Peyer's patch (tissue), 4 donors: ENCODE results near the gene ISCA2.

Source experiments
- POLR2A ChIP-seq, 2 donors: fragments of 450-650 bp; IDR thresholded peaks; one replicate each; pipeline ENCODE4 v1.5.1; 2017; ENCODE audit warnings: antibody characterized with exemption in 2 of 2, mild to moderate bottlenecking in 2 of 2, moderate library complexity in 2 of 2
- TF ChIP-seq, protein P1 (sequence below), 6 experiments: fragments of 450-650 bp in 4 of 6; fragments of 200-600 bp in 2 of 6; sonication (generic) in 1 of 6; IDR thresholded peaks; one replicate each; pipeline ENCODE4 v1.5.1; 2017 to 2019; ENCODE audit warnings: antibody characterized with exemption in 6 of 6, mild to moderate bottlenecking in 3 of 6, moderate library complexity in 1 of 6

DNA sequence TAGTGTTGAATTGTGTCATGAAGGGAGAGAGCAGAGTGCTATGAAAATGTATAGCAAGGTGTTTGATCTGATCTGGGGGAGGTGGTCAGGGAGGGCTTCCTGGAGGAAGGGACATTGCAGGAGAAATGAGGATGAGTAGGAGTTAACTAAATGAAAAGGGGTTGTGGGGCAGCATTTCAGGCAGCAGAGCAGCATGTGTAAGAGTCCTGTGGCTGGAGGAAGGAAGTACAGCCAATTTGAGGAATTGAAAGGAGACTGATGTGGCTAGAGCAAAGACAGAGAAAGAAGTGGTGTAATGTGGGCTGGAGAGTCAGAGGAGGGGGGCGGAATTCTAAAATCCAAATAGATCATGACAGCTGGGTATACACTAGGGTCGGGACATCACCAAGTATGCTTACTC, 21.0 kb upstream of the ISCA2 start:
- TF ChIP-seq, protein P1, sequence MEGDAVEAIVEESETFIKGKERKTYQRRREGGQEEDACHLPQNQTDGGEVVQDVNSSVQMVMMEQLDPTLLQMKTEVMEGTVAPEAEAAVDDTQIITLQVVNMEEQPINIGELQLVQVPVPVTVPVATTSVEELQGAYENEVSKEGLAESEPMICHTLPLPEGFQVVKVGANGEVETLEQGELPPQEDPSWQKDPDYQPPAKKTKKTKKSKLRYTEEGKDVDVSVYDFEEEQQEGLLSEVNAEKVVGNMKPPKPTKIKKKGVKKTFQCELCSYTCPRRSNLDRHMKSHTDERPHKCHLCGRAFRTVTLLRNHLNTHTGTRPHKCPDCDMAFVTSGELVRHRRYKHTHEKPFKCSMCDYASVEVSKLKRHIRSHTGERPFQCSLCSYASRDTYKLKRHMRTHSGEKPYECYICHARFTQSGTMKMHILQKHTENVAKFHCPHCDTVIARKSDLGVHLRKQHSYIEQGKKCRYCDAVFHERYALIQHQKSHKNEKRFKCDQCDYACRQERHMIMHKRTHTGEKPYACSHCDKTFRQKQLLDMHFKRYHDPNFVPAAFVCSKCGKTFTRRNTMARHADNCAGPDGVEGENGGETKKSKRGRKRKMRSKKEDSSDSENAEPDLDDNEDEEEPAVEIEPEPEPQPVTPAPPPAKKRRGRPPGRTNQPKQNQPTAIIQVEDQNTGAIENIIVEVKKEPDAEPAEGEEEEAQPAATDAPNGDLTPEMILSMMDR (IDR thresholded peaks at IDR 0.05), result no peak
- no peak for TF ChIP-seq POLR2A (IDR thresholded peaks at IDR 0.05)
